Left lobe of liver (tissue), 2 donors: ENCODE measurements around the gene MBOAT7. TPM values are rescaled to one million over a fixed set of nuclear protein-coding genes. Genes with fewer than 3 reads are reported as not detected.

Source experiments
- ATAC-seq: fragments of 200-7000 bp; cut with Tn5 transposase; one replicate; pipeline ENCODE4 v1.9.1; 2020; ENCODE audit warnings: mild to moderate bottlenecking, moderate library complexity
- DNase-seq: peaks from one replicate; pipeline ENCODE4 v3.0.0-alpha.2; 2020; ENCODE audit warnings: low spot score
- total RNA-seq: library from RNA; stranded (reverse); gene quantifications from one replicate; pipeline ENCODE4 v1.2.1, GENCODE V29; 2021
- donor health status: DM: no; HTN: no; CAD: no; lungs with moderate emphysema.
- donor health status: DM: no; HTN: yes; CAD: no.

MBOAT7 gene
- total RNA-seq, 1 donor from 2014 or later: 34.3 TPM

- ATAC-seq: no peak
- DNase-seq: peak; percentile 45
Observed at GRCh38 chr19:54165222-54165621, 24.2 kb downstream of the MBOAT7 start.

GRCh38 chr19:54164369-54165068 lies 24.9 kb downstream of the MBOAT7 start:
- peak; percentile 55 for DNase-seq
- no peak for ATAC-seq

GRCh38 chr19:54162884-54163283 lies 26.5 kb downstream of the MBOAT7 start:
- ATAC-seq (no peak), DNase-seq (peak; percentile 45)

- ATAC-seq (peak; percentile 68), DNase-seq (peak; percentile 86)
Observed at GRCh38 chr19:54162241-54162805, 27.1 kb downstream of the MBOAT7 start.

GRCh38 chr19:54160854-54161253 lies 28.5 kb downstream of the MBOAT7 start:
- DNase-seq (no peak), ATAC-seq (no peak)

- ATAC-seq (no peak), DNase-seq (no peak)
Observed at GRCh38 chr19:54160182-54160811, 29.1 kb downstream of the MBOAT7 start.

GRCh38 chr19:54159352-54160181 lies 29.8 kb downstream of the MBOAT7 start, which contains the start of gene LENG1:
TSS of gene LENG1 (minus strand) at chr19:54159721. CDS start at chr19:54159695, 26 bp downstream.
- peak; percentile 81 for ATAC-seq
- peak; percentile 100 for DNase-seq

GRCh38 chr19:54158812-54159351 lies 30.5 kb downstream of the MBOAT7 start:
- DNase-seq (no peak), ATAC-seq (no peak)

- no peak for ATAC-seq
Observed at GRCh38 chr19:54156953-54157352, 32.4 kb downstream of the MBOAT7 start.

GRCh38 chr19:54156490-54156889 lies 32.9 kb downstream of the MBOAT7 start:
- ATAC-seq (no peak), DNase-seq (no peak)

More at GRCh38 chr19:54156953-54157352, 32.4 kb downstream of the MBOAT7 start:
- no peak for DNase-seq

- no peak for ATAC-seq
- DNase-seq: no peak
Observed at GRCh38 chr19:54155694-54156093, 33.7 kb downstream of the MBOAT7 start.

GRCh38 chr19:54154603-54155345 lies 34.6 kb downstream of the MBOAT7 start:
- DNase-seq: no peak
- no peak for ATAC-seq

GRCh38 chr19:54153731-54154326 lies 35.6 kb downstream of the MBOAT7 start:
- ATAC-seq (no peak), DNase-seq (no peak)

- no peak for DNase-seq
- no peak for ATAC-seq
Observed at GRCh38 chr19:54152878-54153524, 36.4 kb downstream of the MBOAT7 start.

- DNase-seq (no peak), ATAC-seq (no peak)
Observed at GRCh38 chr19:54152267-54152666, 37.1 kb downstream of the MBOAT7 start.

GRCh38 chr19:54151362-54152035 lies 37.9 kb downstream of the MBOAT7 start:
- no peak for DNase-seq
- ATAC-seq: no peak

GRCh38 chr19:54149021-54149812 lies 40.2 kb downstream of the MBOAT7 start:
- DNase-seq (no peak), ATAC-seq (no peak)

GRCh38 chr19:54148158-54148557 lies 41.2 kb downstream of the MBOAT7 start:
- DNase-seq (no peak), ATAC-seq (no peak)
